NK-92 (cell line): ENCODE measurements around the gene CHIC2.
A peak's percentile ranks its signal among the peaks of the same experiment; 100 is the strongest.
"Not testable (repeated sequence)": the region's sequence is repeated elsewhere in the genome, so short reads cannot be mapped to it uniquely, and the experiment has no call there.

Experiments used
- DNase-seq: peaks from one replicate; lab custom pipeline; 2025; ENCODE audit not compliant: unreplicated experiment; lab: John Stamatoyannopoulos, UW

The CHIC2 gene

DNA sequence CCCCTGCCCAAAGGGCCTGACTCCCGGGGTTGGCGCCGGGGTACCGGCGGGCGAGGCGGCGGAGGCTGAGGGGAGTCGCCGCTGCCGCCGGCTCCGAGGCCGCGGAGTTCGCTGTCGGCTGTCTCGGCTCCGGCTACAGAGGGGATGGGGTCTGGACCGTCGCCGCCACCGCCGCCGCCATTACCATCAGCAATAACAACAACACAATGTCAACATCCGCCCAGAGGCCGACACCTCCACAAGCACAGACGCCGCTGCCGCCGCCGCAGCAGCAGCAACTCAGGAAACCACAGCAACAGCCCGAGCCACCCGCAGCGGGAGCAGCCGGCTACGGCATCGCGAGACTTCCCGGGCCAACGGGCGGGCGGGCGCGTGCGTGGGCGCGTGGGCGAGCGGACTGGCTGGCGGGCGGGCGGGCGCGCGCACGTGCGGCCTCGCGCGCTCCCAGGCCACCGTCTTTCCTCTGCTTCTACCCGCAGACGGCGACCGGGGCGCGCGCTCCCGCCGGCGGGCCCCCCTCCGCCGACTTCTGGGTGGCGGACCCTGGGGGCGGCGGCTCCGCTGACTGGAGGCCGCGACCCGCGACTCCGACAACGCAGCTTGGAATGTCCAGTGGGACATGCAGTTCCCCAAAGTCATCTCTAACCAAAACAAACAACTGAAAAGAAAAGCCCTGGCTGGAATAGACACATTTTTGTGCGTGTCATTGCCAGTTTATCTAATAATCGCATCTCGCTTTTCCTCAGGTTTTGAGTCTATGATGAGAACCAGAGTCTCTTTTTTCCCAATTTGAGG, at the start of gene CHIC2:
Gene CHIC2, minus strand, starts transcription at position 289 of the 795 bp plus-strand sequence. CDS start 305 bp downstream, outside the sequence.
- peak; percentile 69 for DNase-seq

DNA sequence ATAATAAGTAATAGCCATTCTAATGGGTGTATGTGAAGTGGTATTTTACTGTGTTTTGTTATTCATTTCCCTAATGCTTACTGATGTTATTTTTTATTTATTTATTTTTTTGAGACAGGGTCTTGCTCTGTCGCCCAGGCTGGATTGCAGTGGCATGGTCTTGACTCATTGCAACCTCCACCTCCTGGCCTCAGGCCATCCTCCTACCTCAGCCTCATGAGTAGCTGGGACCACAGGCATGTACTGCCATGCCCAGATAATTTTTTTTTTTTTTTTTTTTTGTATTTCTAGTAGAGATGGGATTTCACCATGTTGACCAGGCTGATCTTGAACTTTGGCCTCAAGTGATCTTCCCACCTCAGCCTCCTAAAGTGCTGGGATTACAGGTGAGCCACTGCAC, 48.8 kb upstream of the CHIC2 start:
- not testable (repeated sequence) for DNase-seq

DNA sequence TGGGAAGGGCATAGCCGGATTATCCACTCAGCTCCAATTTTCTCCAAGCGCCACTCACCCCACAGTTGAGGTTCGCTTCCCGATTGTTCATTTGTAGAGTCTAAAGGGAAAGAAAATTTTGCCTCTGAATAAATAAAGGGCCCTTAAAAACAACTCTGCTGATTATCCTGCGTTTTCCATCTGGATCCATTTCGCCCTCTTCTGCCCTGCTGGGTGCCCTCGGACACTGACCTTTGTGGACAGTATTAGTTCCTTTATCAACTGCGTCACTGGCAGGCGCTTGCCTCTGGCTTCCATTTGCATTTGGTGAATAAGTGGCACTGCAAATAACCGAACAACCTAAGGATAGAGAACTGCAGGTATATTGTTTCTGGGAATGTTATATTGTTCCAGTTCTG, 45.6 kb upstream of the CHIC2 start:
- DNase-seq = no peak

DNA sequence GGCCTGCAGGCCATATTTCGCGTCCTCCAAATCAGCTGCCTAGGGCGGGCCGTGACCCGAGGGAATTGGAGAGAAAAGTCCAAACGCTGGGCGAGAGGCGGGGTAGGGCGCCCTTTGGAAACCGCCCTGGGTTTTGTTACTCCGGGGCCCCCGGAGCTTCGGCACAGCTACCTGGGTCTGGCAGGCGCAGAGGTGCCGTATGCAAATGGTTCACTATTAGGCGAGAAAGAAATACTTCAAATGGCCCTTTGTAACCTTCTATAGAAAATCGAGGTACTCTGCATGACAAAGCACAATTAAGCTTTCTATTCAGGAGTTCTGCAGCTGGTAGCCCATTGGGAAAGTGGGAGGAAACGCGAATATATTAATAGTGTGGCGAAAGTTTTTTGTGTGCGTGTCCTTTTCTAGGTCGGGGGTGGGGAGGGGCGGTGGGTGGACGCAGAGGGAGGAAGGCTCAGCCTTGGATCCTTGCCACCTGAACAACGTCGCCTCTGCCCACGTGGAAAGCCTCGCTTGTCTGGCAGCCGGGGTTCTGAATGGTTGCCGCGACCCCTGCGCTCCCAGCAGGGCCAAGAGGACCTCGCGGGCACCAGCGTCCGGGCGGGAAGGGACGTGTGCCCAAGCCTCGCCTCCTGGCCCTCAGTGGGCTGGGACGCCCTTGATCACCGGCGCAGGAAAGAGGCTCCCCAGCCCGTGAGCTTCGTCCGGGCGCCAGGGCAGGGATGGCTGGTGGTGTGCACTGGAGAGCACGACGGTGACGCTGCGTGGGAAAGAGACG, 45.0 kb upstream of the CHIC2 start:
- no peak for DNase-seq

DNA sequence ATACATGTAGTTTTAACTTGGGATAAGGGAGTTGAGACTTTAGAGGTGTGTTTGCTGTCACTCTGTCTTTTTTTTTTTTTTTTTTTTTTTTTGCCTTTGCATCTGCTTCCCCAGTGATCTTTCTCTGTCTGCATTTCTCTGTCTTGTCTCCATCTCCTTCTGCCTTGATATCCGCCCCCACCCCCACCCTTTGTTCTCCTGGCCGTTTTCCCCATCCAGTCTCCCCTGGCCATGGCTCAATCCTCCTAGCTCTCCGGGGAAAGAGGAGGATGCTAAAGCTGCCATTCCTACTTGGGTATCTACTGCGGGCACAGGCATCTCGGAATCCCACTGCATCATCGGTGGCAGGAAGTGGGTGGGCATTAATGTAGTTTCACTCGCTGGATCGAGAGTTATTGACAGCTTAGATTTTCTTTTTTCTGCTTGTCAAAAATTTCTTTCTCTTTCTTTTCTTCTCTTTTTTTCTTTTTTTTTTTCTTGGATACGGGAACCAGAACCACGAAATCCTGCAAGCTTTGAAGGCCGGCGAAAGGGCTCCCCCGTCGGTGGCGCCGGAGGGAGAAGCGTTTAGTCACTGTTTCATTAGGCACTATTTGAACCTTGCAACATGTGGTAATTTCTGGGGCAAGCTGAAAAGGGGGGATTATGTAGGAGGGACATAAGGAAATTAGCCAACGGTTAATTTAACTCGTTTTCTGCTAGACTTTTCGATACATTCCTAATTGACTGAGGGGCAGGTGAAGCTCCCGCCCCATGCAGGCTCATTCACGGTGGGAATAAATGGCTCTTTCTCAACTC, 43.7 kb upstream of the CHIC2 start:
- DNase-seq = no peak

DNA sequence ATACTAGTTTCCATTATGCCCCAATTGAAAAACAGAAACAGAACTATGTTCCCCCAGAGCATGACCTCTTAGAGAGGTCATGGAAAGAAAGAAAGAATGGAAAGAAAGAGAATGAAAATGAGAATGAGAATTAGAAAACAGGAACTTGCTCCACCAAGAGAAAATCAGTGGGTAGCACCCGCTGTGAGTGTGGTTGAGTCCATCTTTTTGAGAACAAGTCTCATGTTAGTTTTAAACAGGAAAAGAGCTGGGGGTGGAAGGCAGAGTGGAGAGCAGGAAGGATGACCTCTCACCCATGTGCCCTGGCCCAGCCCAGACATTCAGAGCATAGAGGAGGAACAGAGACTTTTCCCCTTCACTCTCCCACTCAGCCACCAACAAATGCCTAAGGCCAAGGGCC, 40.5 kb upstream of the CHIC2 start:
- DNase-seq = no peak

DNA sequence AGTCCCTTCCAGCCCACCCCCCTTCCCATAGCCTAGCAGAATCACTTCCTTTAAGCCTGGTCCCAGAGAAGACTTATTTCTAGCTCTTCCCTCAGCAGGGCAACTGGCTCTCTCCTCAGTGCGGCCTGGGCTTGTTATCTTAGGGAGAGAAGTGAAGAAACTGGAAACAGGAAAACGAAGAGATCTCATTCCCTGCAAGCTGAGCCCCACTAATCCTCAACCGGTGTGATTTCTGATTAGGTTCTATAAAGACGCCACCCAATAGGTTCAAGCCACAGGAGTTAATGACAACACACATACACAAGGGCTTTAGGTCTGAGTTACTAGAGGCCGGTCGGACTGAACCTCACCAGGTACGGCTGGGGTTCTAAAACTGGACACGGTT, 38.8 kb upstream of the CHIC2 start:
- DNase-seq = no peak

DNA sequence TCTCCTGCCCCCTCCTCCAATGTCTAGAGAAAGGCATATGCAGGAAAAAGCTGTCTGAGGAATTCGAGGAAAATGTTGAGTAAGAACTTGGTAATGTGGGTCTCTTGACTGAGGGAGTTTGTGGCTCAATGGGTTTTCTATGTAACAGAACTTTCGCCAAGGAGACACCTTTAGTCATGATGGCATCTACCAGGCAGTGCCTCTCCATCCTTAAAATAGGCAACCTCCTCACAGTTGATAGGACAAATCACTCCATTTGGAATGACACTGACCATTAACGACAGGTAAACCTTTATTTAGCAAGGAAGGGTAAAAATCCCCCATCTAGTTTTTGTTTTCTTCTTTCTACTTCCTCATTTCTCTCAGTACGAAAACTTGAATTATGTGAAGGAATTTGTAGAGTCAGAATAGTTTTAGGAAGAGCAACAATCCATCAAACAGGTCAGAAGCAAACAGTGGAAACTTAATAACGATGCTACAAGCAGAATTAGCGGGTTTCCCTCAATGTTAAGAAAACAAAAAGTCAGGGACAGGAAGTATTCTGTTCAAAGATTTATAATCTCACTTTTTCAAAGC, 38.2 kb upstream of the CHIC2 start:
- DNase-seq = no peak

DNA sequence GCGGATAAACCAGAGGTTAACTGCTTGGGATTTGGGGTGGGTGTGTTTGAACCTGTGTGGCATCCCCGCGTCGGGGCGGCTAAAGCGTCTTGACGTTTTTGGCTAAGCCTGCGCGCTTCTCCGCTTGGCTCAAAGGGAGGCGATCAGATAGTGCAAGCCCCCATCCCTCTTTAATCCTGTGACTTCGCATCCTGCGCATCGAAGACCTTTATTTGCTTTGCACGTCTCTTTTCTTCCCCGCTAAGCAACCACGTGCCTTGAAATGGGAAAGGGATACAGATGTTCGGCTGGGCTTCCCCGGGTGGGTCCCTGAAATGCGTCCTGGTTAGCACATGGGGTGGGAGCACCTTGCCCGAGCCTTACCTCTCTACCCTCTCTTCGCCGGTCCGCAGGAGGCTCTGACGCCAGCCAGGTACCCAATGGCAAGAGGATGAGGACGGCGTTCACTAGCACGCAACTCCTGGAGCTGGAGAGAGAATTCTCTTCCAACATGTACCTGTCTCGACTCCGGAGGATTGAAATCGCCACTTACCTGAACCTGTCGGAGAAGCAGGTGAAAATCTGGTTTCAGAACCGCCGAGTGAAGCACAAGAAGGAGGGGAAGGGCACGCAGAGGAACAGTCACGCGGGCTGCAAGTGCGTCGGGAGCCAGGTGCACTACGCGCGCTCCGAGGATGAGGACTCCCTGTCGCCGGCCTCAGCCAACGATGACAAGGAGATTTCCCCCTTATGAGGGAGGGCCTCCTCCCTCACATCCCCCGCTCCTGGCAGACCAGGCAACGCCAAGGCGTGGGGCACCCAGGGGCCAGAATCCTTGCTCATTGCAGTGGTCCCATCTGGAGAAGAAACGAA, 37.0 kb upstream of the CHIC2 start:
- no peak for DNase-seq

DNA sequence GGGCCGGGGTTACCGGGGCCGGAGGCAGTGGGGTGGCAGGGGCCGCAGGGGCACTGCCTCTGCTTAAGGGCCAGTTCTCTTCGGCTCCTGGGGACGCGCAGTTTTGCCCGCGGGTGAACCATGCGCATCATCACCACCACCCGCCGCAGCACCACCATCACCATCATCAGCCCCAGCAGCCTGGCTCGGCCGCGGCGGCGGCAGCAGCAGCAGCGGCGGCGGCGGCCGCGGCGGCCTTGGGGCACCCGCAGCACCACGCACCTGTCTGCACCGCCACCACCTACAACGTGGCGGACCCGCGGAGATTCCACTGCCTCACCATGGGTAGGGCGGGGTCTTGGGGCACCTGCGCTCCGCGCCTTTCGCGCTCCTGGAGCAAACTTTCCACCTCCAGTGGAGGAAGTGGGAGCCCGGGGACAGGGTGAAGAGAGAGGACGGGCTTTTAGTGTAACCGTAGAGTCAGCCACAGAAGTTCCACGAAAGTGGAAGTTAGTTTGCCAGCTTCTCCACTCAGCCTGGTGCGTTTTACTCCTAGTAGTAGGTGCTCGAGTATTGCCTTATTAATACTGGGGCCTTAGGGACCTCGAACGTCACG, 36.3 kb upstream of the CHIC2 start:
- no peak for DNase-seq

DNA sequence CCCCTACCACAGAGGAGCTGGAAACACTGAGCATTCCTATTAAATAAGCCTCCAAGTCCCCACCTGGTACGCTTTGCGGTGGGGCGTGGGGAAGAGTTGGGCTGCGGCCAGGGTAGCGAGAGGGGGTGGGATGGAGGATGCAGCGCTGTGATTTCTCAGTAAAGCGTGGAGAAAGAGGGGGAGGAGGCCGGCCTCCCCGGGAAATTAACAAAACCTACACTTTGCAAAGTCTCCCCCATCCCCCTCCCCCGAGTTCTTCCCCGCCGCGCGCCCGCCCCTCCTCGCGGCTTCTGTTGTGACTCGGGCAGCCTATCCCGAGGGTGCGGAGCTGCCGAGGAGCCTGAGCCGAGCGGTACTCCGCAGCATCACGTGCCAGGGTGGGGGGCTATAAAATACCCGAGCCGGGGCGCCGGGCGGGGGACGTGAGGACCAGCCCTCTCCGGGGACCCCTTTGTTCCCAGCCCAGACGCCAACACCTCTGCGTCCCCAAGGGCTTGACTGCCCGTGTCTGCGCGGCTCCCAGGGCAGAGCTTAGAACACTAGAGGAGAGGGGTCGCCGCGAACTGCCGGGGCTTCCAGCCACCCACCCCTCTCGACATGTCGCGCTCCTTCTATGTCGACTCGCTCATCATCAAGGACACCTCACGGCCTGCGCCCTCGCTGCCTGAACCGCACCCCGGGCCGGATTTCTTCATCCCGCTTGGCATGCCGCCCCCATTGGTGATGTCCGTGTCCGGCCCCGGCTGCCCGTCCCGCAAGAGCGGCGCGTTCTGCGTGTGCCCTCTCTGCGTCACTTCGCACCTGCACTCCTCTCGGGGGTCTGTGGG, 35.6 kb upstream of the CHIC2 start, which contains the start of gene GSX2:
Gene GSX2, plus strand, starts transcription at position 416 of the 827 bp plus-strand sequence. Its CDS starts 182 bp downstream, at position 598.
- no peak for DNase-seq

DNA sequence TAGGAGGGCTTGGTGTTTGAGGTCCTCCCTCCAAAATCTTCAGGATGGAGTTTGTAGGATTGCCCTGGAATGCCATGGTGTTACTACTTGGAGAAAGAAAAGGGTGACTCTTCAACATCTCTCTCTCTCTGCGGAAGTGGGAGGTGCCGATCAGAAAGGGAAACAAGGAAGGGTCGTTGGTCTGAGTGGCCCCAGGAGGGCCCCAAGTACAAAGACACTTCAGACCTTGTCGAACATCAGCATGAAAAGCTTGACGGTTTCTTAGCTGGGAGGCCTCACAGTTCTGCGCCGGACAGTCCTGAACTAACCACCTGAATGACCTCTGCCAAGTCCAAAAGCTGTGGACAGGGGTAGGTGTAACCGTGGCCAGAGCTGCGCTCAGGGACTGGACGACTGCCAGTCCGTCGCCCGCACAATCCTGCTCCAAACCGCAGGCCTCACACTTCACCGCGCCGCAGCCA, 34.9 kb upstream of the CHIC2 start:
- no peak for DNase-seq

DNA sequence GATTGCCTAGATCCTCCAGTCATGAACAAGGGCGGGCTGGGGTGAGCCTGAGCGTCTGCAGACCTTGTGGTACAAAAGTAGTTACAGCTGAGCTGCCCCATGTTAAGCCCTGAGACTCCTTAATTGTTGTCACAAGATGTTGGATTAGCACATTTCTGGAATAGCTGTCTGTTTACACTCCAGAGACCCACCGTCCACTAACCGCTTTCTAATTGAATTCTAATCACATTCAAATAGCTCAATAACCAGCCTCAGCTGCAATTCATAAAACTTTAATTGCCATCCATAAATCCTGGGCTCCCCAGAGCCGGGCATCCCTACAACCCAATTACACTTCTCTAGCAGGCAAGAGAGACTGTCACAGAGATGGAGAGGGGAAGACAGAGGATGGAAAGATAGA, 34.0 kb upstream of the CHIC2 start:
- DNase-seq = no peak

DNA sequence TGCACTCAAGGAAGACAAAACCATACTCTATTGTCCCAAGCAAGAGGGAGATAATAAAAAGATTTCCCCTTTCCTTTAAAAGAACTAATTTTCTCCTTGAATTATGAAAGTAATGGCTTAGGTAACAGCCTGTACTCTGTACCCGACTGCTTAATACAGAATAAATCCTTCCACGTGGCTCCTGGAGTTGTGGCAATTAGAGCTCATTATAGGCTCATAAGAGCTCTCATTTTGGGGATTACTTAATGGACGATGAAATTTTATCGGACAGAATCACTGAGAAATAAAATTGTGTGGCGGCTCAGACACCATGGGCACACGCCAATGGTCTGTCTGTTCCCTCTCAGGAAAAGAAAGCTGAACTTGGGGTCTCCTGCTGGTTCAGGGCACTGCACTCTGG, 32.7 kb upstream of the CHIC2 start:
- DNase-seq = no peak

DNA sequence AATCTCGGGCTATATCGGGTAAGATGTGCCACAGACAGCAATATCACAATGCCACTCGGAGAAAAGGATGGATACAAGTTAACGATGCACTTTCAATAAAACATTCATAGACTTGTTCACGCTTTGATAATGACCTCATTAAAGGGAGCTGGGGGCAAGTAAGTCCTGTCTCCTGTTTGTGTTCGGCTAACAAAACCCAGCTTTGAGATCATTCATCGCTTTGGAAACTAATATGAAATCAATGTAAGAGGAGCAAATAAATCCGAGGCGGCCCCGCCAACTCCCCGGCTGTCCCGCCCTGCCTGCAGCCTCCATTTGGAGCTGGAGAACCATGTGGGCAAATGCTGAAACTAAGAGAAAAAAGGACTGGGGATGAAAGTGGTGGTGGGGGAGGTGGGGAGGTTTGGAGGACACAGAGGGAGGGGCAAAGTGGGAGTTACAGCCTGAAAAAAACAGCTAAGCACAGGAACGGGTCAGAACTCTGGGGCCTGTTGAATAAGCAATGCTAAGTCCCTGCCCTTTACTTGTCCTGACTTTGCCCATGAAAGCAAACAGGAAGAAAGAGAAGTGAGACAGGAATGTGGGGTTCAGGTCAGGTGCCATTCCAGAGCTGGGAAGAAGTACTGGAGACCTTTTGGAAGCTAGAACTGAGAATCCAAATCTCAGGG, 32.0 kb upstream of the CHIC2 start:
- no peak for DNase-seq

DNA sequence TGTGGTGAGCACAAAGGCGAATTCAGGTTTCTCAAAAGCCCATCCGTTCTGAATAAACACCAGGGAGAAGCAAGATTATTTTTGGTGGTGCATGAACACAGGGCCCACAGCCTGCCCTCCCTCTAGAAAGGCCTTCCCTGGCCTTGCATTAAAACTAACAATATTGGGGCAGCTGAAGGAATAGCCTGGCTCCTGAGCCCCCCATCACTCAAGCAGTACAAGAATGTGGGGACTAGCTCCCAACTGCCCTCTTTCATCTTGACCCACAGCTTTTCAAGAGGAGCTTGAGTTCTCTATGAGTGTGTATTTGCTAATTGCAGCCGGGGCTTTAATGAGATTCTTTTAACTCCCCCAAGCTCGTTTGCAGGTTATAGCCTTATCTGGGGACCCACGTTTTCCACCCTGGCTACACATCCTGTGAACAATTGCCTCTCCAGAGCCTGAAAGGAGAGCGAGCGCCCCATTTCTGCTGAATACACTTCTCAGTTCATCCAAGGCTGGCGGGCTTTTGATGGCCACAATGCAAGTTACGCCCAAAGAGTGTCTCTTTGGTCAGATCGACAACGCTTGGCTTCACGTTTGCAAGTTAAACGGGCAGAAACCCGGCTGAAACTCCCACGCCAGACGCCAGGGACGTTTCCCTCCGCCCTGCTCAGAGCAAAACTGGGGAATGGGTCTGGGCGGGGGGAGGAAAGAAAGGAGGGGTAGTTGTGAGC, 30.9 kb upstream of the CHIC2 start:
- no peak for DNase-seq

DNA sequence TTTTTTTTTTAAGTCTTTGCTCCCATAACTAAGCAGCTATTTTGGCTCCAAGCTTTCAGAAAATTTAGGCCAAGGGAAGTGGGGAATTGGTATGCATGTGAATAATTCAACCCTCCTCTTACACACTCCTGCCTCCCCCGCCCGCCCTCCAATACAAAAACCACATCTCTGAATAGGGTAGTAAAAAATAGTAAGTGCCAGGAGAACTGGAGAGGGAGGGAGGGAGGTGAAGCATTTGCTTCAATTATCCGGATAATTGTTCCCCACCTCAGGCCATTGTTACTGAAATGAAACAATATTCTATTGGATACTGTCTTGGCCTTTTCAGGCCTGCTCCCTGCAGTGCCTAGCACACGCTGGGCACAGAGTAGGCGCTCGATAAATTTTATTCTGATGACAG, 30.0 kb upstream of the CHIC2 start:
- DNase-seq = no peak
